CD4-positive, alpha-beta T cell treated with Interleukin-6 for 4 hours (primary cell): ENCODE measurements around the gene CASP9.

Experiments
- DNase-seq: peaks from one replicate; pipeline ENCODE4 v3.0.0-alpha.2; 2020; ENCODE audit warnings: mixed read lengths

The CASP9 gene

DNA sequence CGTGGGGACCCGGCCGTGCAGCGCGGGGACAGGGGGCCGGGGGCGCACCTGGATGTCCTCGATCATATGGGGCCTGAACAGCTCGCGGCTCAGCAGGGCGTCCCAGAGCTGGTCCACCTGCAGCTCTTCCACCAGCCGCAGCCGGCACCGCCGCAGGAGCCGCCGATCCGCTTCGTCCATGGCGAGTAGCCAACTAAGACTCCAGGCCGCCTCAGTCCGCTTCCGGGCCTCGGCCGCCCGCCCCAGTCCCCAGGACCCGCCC, at the start of gene CASP9:
CASP9 (minus strand) TSS at position 195 of the 262 bp plus-strand sequence; CDS start at position 180, 15 bp downstream.
- DNase-seq = no peak

DNA sequence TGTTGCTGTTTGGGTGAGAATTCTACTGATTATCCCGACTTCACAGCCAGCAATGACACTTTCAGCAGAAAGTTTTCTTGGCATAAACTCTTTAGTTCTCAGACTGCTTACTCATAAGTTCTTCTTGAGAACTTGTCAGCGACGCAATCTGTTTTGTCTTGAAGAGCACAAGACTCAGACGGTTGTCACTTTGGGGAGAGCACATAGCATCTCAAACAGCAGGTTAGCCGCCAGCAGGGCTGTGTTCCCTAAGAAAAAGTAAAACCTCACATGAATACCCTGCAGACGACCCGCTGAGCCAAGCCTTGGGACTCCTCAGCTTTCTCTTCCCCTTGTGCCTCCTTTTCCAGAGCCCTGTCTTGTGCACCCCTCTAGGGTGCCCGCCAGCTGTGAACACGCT, 49.5 kb upstream of the CASP9 start:
- no peak for DNase-seq

DNA sequence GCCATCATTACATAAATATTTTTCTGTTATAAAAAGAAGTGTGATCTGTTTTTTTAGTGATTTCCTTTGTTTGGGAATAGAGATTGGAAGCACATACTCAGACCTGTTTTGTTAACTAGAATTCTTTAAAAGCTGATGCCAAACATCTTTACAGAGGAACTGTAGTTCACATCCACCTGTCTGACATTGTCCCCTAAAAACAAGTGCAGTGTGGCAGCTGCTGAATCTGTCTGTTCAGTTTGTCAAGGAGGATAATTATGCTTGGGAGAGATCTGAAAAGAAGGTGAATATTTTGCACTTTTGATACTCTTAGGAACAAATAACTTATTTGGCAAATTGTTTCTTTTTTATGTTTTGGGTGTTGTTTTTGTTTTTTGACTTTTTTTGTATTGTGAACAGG, 47.3 kb upstream of the CASP9 start:
- DNase-seq = no peak

DNA sequence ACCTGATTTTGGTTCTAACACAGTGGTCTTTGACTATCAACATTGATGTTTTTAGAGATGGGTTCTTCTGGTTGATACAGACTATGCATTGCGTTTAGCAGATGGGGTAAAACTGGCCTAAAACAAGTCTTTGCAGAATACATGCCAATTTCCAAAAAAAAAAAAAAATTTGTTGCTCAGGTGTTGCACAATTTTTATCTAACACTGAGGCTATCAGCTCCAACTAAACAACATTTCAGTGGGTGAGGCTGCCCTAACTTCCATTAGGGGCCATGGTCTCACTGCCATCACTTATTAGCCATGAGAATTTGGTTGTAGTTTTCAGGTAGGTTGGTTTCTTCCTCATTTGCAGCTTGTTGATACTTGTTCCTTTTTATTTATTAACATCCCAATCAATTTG, 46.8 kb upstream of the CASP9 start:
- DNase-seq = no peak

DNA sequence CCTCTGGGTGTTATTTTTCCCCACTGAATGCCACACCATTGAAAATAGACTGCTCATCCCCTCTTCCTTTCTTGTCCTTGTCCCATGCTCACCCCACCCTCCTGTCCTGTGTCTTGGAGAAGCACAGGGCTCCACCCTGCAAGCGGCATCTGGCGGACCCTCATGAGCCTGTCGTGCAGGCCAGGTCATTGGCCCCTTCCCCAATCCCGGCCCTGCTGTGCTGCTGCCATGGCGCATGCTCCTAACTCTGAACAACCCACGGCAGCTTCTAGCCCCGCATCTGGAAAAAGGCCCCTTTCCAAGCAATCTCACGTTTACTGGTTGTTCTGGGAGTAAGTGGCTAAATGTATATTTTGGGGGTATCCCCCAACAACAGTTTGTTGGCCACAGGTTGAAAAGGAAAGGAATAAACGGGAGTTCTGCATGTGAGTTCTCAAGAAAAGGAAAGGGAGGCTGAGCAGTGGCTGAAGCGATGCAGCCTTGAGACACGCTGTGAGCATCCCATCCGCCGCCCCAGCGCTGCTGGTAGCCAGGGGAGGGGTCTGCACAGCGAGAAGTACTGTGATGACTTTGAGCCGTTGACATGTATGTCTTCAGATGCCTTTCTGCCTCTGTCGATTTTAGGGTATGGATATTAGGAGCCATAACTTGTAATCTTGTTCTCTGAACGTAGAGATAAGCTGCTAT, 44.5 kb upstream of the CASP9 start:
- no peak for DNase-seq

DNA sequence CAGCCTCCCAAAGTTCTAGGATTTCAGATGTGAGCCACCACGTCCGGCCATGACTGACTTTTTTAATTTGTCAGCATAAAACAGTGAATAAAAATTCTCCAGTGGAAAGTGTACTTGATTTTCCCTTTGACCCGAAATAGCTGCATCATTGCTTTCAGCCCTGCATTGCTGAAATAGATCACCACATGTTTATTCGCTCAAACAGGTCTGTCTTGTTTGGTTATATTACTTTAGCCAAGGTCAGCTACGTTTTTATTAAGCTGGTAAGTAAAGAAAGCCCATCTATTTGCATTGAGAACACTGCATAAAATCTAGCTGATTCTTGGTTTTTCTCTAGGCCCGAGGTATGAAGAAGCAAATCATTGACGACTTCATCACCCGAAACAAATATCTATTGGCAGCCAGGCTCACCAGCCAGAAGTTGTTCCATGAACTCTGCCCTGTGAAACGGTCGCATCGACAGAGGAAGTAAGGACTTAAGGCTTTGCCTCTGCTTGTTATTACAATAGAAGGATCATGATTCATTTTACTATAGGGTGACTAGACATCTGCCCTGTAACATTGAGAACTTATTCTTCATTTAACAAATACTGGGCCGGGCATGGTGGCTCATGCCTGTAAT, 35.3 kb upstream of the CASP9 start:
- DNase-seq = no peak

DNA sequence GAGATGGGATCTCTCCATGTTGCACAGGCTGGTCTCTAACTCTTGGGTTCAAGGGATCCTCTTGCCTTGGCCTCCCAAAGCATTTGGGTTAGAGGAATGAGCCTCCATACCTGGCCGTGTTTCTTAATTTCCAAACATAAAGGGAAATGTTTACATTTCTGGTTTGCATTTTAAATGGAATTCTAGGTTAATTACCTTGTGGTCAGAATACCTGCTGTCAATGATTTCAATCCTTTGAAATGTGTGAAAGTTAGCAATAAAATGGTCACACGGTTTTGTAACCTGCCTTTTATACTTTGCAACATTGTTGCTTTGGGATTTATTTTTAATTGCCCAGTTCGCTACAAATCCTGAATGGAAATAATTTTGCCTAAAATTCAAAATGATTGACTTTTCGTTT, 34.5 kb upstream of the CASP9 start:
- DNase-seq = no peak

DNA sequence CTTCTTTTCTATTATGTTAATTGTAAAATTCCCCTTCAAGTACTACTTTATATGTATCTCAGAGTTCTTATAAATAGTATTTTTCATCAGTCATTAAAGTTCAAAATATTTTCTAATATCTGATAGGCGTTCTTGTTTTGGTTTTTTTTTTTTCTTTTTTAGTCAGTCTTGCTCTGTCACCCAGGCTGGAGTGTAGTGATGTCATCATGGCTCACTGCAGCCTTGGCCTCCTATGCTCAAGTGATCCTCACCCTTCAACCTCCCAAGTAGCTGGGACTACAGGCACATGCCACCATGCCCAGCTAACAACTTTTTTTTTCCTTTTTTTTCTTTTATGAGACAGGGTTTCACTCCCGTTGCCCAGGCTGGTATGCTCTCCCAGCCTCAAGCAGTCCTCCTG, 33.6 kb upstream of the CASP9 start:
- DNase-seq = no peak

DNA sequence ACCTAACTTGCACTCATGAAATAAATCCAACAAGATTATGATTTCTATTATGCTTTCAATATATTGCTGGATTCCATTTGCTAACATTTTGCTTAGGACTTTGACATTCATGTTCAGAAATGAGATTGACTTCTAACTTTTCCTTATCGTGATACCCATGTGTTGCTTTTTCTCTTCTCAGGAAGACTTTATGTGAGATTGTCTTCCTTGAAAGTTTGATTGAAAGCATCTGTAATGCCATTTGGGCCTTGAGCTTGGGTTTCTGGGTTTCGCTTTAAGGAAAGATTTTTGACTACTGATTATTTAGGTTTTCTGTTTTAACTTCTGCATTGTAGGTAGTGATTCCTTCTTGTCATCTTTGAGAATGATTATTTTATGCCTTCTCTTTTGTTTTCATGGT, 33.0 kb upstream of the CASP9 start:
- no peak for DNase-seq

DNA sequence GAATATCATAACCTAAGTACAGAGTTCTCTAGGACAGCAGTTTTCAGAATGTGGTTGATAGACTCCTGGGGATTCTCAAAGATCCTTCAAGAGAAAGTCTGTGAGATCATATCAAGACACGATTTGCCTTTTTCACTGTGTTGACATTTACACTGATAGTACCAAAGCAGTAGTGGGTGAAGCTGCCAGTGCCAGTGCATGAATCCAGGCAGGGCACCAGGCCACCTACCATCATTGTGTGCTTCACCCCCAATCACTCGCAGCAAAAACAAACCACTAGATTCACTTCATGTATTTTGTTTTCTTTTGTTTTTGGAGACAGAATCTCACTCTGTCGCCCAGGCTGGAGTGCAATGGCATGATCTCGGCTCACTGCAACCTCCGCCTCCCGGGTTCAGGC, 26.6 kb upstream of the CASP9 start:
- no peak for DNase-seq

DNA sequence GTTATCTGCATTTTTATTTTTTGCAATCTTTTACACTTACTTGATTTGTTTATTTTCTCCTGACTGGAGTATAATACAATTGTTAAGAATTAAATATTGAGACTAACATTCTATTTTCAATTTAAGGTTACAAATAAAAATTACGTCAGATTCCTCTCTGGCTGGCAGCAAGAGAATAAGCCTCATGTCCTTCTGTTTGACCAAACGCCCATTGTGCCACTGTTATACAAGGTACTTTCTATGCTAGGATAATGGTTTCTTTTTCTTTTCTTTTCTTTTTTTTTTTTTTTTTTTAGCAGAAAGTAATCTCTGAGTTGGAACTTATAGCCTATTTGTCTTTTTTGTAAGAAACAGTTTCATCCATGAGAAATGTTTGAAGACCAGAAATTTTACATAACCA, 22.6 kb upstream of the CASP9 start:
- DNase-seq = no peak

DNA sequence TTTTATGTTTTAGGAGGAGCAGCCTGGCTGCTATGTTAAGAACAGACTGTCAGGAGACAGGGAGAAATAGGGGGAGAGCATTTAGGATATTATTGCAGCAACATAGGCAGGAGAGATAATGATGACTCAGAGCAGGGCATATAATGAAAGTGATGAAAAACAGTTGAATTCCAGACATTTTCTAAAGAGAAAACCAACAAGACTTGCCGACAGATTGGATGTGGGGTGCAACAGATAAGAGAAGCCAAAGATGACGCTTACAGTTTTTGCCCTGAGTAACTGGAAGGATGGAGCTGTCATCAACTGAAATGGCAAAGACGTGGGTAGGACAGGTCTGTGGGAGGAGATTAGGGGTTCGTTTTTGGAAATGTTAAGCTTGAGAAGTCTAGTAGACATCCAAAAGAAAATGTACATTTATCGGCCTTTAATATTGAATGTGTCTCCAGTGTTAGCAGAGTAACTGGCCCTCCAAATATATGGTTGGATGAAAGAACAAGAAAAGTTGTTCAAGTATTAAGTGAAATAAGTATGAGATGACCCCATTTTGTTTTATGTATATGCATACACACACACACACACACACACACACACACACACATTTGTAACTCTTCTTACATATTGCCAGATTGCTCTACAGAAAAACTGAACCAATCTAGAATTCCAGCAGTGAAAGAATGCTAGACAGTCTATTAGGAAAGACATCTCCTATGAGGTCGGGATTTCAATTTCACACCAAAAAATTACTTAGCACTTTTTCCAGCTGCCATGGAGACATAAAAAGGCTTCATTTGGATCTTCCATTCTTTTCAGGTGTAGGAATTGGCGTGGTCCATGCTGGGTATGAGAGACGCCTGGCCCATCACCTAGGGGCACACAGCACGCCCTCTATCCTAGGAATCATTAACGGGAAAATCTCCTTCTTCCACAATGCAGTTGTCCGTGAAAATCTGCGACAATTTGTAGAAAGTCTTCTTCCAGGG, 19.9 kb upstream of the CASP9 start:
- no peak for DNase-seq

DNA sequence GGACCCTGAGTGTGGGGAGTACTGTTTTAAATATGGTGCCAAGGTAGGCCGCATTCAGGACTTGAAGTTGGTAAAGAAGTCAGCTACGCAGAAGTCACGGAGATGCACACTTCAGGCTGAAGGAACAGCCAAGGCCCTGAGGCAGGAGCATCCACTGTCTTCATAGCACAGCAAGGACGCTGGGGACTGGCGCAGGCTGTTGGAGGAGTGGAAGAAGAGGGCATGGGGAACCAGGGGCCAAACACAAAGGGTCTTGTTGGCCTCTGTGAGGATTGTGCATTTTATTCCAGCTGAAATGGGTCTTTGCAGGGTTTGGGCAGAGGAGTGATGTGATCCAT, 19.2 kb upstream of the CASP9 start:
- no peak for DNase-seq

DNA sequence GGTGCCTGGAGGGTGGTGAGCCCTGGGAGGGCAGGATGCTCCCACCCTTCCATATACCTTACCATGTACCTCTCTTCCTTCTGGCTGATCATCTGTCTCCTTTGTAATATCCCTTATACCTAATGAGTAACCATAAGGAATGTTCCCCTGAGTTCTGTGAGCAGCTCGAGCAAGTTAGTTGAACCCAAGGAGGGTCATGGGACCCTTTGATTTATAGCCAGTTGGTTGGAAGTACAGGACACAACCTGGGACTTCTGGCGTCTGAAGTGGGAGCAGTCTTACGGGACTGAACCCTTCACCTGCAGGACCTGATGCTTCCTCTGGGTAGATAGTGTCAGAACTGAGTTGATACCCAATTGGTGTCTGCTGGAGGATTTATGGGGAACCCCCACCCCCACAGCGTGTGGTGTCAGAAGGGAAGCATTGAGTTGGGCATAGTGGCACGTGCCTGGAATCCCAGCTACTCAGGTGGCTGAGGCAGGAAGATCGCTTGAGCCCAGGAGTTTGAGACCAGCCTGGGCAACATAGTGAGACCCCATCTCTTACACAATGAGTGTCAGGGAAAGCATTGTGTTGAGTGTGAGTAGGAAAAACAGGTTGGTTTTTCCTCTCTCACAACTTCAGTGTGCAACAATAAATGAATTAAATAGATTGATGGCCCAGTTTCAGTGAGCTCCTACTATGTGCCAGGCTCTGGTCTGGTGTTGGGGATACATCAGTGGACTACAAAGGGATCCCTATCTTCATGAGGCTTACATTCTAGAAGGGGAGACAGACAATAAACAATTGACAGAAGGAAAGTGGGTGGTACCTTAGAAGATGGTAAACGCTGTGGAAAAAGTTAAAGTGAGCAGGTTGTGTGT, 18.6 kb upstream of the CASP9 start:
- no peak for DNase-seq

DNA sequence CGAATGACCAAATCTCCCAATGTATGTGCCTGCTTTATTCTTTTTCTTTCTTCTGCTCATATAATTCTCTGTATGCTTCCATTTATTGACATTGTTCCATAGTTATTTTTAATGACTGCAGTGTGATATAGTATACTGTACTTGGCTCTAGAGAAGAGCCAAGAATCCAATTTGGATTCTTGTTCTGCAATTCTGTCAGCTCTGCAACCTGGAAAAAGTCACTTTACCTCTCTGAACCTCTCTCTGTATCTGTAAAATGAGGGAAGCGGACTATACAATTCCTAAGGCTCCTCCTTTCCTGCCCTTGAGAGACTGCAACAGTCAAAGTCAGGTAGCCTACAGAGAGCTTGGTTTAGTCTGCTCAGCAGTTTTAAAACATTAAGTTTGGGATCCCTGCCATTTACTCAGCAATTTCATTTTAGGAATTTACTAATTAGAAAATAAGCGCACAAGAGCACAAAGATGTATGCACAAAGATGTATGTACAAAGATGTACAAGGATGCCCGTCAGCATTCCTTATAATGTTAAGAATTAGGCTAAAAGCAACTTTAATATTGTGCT, 17.3 kb upstream of the CASP9 start:
- no peak for DNase-seq

DNA sequence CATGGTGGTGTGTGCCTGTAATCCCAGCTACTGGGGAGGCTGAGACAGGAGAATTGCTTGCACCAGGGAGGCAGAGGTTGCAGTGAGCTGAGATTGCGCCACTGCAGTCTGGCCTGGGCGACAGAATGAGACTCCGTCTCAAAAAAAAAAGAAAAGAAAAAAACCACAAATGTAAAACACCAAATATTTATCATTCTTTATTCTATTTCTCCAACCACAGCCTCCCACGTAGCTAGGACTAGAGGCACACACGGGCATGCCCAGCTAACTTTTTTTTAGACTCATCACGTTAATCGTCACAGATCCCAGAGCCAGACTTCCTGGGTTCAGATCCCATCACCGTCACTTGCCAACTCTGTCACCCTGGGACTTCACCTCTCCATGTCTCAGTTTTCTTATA, 16.2 kb upstream of the CASP9 start:
- no peak for DNase-seq

DNA sequence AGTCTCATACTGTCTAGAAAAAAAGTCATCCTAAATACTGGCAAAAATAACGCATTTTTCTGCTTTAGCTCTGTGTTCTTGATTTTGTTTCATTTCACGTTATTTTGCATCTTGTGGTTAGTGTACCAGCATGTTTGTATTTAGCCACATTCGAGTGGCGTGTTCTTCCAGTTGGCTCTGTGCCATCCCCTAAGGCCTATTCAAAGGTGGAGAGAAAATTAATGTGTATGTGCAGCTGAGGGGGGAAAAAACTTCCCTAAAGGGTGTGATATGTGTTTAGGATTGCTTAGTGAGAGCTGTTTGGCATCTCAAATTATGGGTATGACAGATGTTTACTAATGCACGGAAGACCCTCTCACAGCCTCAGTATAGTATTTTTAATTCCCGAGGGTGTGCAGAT, 14.8 kb upstream of the CASP9 start:
- no peak for DNase-seq

DNA sequence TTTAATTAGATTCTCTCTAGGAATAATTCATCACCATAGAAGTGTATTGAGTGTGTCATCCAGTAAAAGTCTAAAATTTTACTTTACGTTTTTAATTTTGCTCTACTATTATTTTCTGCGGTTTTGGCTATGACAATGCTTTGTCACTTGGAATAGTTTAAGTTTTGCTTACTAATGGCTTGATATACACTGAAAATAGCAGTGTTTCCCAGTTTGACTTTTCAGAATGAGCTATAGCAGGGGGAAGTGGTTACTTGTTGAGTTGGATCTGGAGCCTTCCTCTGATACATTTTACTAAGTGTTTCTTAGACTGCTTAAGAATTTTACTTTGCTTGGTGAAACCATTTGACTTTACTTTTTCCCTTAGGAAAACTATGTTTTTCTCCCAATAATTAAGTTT, 7.7 kb upstream of the CASP9 start:
- DNase-seq = no peak

DNA sequence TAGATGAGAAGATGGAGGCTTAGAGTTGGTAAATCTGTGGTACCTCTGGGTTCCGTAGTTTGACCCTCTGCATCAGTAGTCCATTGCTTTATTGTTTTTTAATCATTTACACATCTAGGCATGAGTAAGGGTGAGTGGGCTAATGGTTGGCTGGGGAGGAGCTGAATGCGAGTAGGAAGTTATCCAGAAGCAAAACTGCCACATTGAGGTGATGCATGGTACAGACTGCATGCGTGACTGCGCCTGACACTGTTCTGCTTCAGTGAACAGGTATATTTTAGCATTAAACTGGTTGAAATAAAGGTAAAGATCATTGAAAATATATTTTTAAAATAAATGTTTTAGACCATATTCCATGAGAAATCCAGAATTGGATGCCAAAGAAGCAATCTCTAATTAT, 7.0 kb upstream of the CASP9 start:
- no peak for DNase-seq

DNA sequence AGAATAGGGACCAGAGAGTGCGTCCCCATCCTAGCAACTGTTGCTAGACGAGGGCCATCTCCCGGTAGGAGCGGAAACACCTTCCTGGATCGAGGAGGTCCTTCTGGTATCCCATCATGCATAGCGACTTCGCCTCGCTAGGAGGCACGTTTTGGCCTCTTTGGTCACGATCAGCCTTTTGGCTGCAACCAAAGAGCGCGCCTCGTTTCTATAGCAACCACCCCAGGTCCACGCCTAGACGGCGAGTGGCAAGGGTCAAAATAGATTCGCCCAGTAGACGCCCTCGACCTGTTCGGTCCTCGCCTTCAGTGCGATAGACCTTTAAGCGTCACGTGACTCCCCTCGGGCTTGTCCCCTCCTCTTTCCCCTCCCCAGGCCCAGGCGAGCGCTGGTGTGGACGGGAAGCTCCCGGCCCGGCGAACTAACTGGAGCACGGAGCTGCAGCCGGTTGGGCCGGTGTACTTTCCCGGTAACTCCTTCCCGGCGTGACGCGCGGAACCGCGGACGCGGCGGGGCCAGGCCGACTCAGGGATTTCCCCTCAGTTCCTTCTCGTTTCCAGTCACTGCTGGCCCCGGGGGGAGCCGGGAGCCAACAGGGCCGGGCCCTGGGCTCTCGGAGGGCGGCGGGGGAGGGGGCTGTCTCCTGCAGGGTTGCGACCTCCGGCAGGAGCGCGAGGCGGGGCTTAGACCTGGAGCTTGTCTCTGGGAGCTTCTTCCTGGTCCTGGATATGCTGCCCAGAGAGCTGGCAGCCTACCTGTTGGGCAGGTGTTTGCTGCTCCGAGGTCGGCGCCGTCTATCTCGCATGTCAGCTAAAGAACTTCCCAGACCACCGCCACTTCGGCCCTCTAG, 2.7 kb upstream of the CASP9 start, which contains the start of gene DNAJC16:
DNAJC16 (plus strand) TSS at position 359 of the 850 bp plus-strand sequence. CDS start 2,258 bp downstream, outside the sequence.
- DNase-seq = peak; percentile 97

DNA sequence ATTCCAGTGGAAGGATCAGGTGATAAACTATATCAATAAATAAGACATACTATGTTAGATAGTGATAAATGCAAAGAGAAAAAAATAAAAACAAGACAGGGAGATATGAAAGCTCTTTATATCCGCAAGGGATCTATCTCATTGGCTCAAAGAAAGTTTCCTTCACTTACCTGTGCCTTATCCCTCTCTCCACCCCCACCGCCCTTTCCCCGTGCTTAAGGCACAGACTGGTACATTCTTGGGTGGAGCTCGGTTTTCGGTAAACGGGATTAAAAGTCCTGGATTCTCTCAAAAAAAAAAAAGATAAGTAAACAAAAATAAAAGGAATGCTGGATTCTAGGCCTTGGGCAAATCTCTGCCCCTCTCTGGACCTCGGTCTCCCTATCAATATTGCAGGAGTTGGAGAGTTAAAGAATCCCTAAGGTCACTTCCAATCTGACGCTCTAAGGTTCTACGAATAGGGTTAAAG, 2.0 kb upstream of the CASP9 start:
- no peak for DNase-seq
